Measurements from ENCODE around the gene SYNPO.

The SYNPO gene

DNA sequence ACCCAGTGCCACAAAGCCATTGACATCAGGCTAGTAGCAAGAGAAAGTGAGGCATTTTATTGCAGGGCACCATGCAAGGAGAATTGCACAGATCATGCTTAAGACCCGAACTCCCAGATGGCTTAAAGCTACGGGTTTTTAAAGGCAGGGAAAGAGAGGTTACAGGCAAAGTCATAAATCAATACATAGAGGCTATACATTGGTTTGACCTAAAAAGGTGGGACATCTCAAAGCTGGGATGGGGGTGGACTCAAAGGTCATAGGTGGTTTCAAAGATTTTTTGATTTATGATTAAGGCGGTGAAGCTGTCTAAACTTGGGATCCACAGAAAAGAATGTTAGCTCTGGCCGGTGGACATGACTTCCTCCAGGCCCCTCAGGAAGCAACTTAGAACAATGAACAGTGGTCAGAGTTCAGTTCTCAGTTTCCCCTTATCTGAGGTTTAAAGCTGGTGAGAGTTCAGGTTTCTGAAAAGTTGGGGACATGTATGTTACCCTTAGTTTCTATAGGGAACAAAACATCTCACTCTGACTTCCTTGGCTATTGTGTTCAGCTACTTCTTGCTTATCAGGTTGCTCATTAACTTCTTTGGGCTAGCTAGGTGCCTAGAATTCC lies 66.4 kb downstream of the SYNPO start:
- DNase-seq = no peak
